Measurements from ENCODE around the gene CDC14A.
"Not testable (repeated sequence)": the region's sequence is repeated elsewhere in the genome, so short reads cannot be mapped to it uniquely, and the experiment has no call there.

Gene CDC14A

DNA sequence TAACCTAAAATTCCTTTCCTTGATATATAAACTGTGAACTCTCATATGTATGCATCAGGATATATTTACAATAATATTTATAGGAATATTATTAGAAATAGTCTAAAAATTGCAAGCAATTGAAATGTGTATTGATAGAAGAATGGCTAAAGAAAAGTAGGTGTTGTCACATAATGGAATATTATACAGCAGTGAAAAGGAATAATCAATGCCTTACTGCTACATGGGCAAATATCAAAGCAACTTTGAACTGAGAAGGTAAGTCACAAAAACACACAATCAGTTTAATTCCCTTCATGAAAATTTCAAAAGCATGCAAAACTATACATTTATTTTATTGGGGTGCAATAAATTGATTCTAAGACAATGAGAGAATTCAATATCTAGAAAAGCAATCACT lies 35.7 kb upstream of the CDC14A start:
- Histone ChIP-seq H3K9ac (no peak overlapping the region), H3K36me3 (peaks cover 0 to 9% (median 0%) of the 10 kb centered on the region in 11 experiments; a peak in 2 of 22 replicates), H3K9me3 (replicated peaks in 1 of 11) (peaks cover 35 to 44% (median 42%) of the 10 kb centered on the region in 11 experiments), H4K20me1 (no peaks in the 10 kb centered on the region), H3K4me2 (no peak overlapping the region), H3K4me1 (no peaks in the 10 kb centered on the region), H3K27me3 (no peaks in the 10 kb centered on the region), H3K27ac (no peak overlapping the region), H3K4me3 (no peak overlapping the region)
- TF ChIP-seq Cebpa-rat (IDR thresholded peaks at IDR 0.05) = no peak

DNA sequence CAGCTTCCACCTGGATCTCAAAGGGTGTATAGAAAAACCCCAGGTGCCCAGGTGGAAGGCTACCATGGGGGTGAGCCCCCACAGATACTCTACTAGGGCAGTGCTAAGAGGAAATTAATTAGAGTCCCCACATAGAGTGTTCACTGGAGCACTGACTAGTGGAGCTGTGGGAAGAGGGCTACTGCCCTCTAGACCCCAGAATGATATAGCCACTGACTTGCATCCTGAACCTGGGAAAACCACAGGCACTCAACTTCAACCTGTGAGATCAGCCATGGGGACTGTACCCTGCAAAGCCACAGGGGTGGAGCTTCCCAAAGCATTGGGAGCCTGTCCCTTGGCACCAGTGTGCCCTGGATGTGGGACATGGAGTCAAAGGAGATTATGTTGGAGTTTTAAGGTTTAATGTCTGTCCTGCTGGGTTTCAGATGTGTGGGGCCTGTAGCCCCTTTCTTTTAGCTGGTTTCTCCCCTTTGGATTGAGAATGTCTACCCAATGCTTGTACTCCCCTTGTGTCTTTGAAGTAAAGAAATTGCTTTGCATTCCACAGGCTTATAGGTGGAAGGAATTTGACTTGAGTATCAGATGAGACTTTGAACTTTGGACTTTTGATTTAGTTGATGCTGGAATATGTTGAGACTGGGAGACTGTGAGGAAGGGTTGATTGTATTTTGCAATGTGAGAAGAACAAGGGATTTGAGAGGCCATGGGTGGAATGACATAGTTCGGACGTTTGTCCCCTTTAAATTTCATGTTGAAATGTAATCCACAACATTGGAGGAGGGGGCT lies 31.8 kb upstream of the CDC14A start:
- H3K27ac ChIP-seq = no peak overlapping the region
- no peak overlapping the region for H3K9ac ChIP-seq
- H3K4me1 ChIP-seq = no peaks in the 10 kb centered on the region
- no peak for TF ChIP-seq Cebpa-rat (IDR thresholded peaks at IDR 0.05)
- H3K27me3 ChIP-seq = no peaks in the 10 kb centered on the region
- no peaks in the 10 kb centered on the region for H4K20me1 ChIP-seq
- peaks cover 0 to 7% (median 0%) of the 10 kb centered on the region in 11 experiments; a peak in 2 of 22 replicates for H3K36me3 ChIP-seq
- no peak overlapping the region for H3K4me3 ChIP-seq
- peaks cover 30 to 39% (median 37%) of the 10 kb centered on the region in 11 experiments for H3K9me3 ChIP-seq (replicated peaks in 1 of 11)
- H3K4me2 ChIP-seq = no peak overlapping the region

DNA sequence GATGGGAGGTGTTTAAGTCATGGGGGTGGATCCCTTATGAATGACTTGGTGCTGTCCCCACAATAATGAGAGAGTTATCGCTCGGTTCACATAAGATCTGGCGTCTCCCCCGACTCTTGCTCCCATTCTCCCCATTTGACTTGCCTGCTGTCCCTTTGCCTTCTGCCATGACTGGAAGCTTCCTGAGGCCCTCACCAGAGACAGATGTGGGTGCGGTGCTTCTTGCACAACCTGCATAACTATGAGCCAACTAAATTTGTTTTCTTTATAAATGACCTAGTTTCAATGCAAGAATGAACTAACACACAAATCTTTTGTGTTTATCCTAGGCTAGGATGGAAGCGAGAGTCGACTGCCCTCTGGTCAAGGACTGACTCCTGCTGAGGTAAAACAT lies 31.2 kb upstream of the CDC14A start:
- Histone ChIP-seq H3K9me3 (replicated peaks in 1 of 11) (peaks cover 24 to 33% (median 31%) of the 10 kb centered on the region in 11 experiments), H3K4me1 (no peaks in the 10 kb centered on the region), H3K27ac (no peak overlapping the region), H3K4me3 (no peak overlapping the region), H4K20me1 (no peaks in the 10 kb centered on the region), H3K4me2 (no peak overlapping the region), H3K27me3 (no peaks in the 10 kb centered on the region), H3K9ac (no peak overlapping the region), H3K36me3 (peaks cover 0 to 2% (median 0%) of the 10 kb centered on the region in 11 experiments; a peak in 2 of 22 replicates)
- no peak for TF ChIP-seq Cebpa-rat (IDR thresholded peaks at IDR 0.05)

DNA sequence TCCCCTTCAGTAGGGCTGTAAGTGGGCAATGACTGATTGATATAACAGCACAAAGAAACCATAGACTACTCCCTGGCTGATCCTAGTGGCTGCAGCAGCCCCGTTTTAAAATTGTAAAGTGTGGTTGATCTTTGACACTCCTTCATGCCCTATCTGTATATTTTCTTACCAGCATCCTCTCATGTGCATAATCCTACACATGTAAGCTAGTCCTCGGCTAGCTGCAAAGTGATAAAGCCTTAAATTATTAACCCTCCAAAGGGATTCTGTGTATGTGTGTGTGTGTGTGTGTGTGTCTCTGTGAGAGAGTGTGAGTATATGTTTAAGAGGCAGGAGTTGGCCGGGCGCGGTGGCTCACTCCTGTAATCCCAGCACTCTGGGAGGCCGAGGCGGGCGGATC lies 30.8 kb upstream of the CDC14A start:
- TF ChIP-seq Cebpa-rat (IDR thresholded peaks at IDR 0.05) = no peak
- peaks cover 20 to 29% (median 27%) of the 10 kb centered on the region in 11 experiments for H3K9me3 ChIP-seq (replicated peaks in 1 of 11)
- no peaks in the 10 kb centered on the region for H3K27me3 ChIP-seq
- no peaks in the 10 kb centered on the region for H3K4me1 ChIP-seq
- no peak overlapping the region for H3K4me3 ChIP-seq
- no peak overlapping the region for H3K9ac ChIP-seq
- H3K27ac ChIP-seq = no peak overlapping the region
- H3K36me3 ChIP-seq = no peaks in the 10 kb centered on the region
- H3K4me2 ChIP-seq = no peak overlapping the region
- H4K20me1 ChIP-seq = no peaks in the 10 kb centered on the region

DNA sequence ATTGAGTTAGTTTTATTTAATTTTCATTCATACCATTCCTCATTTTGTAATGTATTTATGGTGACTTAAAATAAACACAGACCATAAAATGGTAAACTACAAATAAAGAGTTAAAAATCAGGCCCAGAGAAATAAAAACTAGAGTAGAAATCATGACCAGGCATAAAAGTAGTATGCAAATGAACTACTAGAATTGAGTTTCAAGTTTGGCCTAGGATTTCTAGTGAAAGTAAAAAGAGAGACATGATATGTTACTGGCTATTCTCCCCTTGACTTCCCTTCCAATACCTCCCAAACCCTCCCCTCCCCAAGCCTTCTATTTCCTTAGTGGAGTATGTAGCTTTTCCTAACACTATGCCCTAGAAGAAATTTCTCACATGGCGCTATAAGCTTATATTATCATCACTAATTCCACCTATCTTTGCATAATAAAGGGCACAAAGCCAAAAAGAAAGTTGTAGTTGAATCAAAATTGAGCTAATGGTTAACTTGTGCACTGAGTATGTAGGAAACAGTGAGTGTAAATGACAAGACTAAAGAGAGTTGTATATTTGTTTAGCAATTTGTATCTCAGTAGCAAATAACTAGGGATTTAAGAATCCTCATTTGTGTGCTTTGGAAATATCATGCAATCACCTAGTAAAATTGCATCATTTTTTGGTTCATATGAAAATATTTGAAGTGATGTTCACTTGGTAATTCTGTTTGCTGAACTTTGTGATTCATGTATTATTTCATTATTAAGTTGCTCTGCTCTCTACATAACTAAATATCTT lies 29.7 kb upstream of the CDC14A start:
- H3K4me3 ChIP-seq = no peak overlapping the region
- H3K4me2 ChIP-seq = no peak overlapping the region
- H3K27ac ChIP-seq = no peak overlapping the region
- H3K27me3 ChIP-seq = no peaks in the 10 kb centered on the region
- no peak overlapping the region for H3K9ac ChIP-seq
- no peaks in the 10 kb centered on the region for H3K4me1 ChIP-seq
- peaks cover 15 to 25% (median 22%) of the 10 kb centered on the region in 11 experiments; a peak in 21 of 22 replicates for H3K9me3 ChIP-seq (replicated peaks in 1 of 11)
- H3K36me3 ChIP-seq = no peaks in the 10 kb centered on the region
- TF ChIP-seq Cebpa-rat (IDR thresholded peaks at IDR 0.05) = no peak
- no peaks in the 10 kb centered on the region for H4K20me1 ChIP-seq

DNA sequence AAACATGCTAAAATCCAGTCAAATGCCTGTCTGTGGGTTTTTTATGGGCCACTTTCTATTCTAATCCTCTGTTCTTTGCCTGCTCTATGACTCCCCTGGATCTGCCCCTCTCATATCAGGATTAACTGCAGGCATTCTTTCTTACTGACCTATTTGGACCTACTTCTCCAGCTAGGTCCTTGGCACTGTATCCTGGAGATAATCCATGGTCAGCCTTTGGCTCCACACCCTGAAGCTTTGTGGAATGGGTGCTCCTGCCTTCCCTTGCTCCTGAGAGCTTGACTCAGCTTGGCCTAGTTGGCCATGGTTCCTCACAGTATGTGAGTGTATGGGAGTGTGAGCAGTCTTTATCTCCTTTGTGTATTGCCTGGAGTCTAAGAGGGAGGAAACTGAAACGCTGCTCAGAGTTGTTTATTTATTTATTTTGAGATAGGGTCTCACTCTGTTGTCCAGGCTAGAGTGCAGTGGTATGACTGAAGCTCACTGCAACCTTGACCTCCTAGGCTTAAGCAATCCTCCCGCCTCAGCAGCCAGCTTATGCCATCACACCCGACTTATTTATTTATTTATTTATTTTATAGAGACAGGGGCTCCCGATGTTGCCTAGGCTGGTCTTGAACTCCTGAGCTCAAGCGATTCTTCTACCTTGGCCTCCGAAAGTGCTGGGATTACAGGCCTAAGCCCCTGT lies 28.7 kb upstream of the CDC14A start:
- H3K9ac ChIP-seq = no peak overlapping the region
- no peak overlapping the region for H3K4me2 ChIP-seq
- no peak for TF ChIP-seq Cebpa-rat (IDR thresholded peaks at IDR 0.05)
- H3K27me3 ChIP-seq = no peaks in the 10 kb centered on the region
- H3K36me3 ChIP-seq = no peaks in the 10 kb centered on the region
- no peak overlapping the region for H3K4me3 ChIP-seq
- no peaks in the 10 kb centered on the region for H3K4me1 ChIP-seq
- H4K20me1 ChIP-seq = no peaks in the 10 kb centered on the region
- H3K9me3 ChIP-seq (replicated peaks in 1 of 11) = peaks cover 15 to 25% (median 22%) of the 10 kb centered on the region in 11 experiments; a peak in 21 of 22 replicates
- H3K27ac ChIP-seq = no peak overlapping the region; a peak in 1 of 22 replicates

DNA sequence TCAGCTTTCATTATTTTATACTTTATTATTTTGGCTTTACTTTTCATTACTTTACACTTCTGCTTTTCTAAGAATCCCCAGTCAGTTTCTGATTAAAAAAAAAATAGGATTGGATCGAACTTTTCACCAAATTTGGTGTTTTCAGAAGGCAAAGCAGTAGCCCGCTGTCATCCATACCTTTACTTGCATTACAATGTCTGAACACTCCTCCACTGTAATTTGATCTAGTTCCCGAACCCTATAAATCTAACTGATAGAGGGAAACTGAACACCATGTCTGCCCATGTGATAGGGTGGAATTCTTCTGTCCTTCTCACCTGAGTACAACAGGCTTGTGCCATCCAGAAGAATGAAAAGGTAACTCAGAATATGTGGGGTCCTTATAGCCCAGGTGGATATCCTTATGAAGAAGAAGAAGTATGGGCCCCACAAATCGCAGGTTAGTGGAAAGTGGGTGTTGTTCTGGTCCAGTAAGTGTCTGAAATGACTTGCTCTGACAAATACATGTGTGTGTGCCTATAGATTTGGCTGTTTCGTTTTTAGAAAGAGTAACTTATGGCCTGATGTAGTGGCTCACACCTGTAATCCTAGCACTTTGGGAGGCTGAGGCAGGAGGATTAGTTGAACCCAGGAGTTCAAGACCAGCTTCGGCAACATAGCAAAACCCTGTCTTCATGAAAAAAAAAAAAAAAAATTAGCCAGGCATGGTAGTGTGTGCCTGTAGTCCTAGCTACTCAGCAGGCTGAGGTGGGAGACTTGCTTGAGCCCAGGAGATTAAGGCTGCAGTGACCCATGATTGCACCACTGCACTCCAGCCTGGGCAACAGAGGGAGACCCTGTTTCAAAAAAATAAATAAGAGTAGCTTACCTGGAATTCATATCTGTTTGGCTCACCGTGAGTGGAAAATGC lies 26.6 kb upstream of the CDC14A start:
- no peak overlapping the region for H3K9ac ChIP-seq

DNA sequence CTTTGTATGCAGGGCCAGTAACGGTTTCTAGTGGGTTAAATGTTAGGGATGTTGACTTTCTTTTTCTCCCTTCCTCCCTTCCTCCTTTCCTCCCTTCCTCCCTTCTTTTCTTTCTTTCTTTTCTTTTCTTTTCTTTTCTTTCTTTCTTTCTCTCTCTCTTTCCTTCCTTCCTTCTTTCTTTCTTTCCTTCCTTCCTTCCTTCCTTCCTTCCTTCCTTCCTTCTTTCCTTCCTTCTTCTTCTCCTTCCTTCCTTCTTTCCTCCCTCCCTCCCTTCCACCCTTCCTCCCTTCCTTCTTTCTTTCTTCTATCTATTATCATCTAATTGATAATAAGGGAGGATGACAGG lies 26.0 kb upstream of the CDC14A start:
- H3K27me3 ChIP-seq; H3K4me2 ChIP-seq; H3K4me1 ChIP-seq; H3K4me3 ChIP-seq; H3K9ac ChIP-seq; H3K27ac ChIP-seq; H3K9me3 ChIP-seq (replicated peaks in 1 of 11); H3K36me3 ChIP-seq; H4K20me1 ChIP-seq: not testable (repeated sequence)

More for the DNA sequence above, 26.6 kb upstream of the CDC14A start:
- Histone ChIP-seq H3K9me3 (replicated peaks in 1 of 11) (peaks cover 0 to 5% (median 1%) of the 10 kb centered on the region in 11 experiments; a peak in 12 of 22 replicates), H3K27me3 (no peaks in the 10 kb centered on the region), H3K4me1 (no peaks in the 10 kb centered on the region), H3K4me2 (no peak overlapping the region), H3K4me3 (no peak overlapping the region), H3K36me3 (no peaks in the 10 kb centered on the region), H3K27ac (no peak overlapping the region), H4K20me1 (no peaks in the 10 kb centered on the region)
- no peak for TF ChIP-seq Cebpa-rat (IDR thresholded peaks at IDR 0.05)

All from BLaER1 treated with 17β-estradiol and CSF1 and Interleukin-3, amounts not matched to agents 10 nM and 100 nM (cell line).